NCI-H446 treated with DMSO at 0.1 percent for 48 hours (cell line): ENCODE measurements around the gene GSK3B.

Experiments used
- DNase-seq: peaks from one replicate; lab custom pipeline; 2025; lab: John Stamatoyannopoulos, UW

The GSK3B gene

GRCh38 chr3:119873646-119874045 lies 220.6 kb downstream of the GSK3B start:
- DNase-seq: no peak

GRCh38 chr3:119872773-119873172 lies 221.5 kb downstream of the GSK3B start:
- DNase-seq: no peak

GRCh38 chr3:119871571-119871970 lies 222.7 kb downstream of the GSK3B start:
- no peak for DNase-seq

- DNase-seq: no peak
These were observed 223.7 kb downstream of the GSK3B start for GRCh38 chr3:119870512-119870911.

- no peak for DNase-seq
These were observed 229.8 kb downstream of the GSK3B start for GRCh38 chr3:119864476-119864875.

GRCh38 chr3:119862616-119863015 lies 231.6 kb downstream of the GSK3B start:
- DNase-seq: no peak

- DNase-seq: no peak
These were observed 232.6 kb downstream of the GSK3B start for GRCh38 chr3:119861681-119862080.

GRCh38 chr3:119859728-119860127 lies 234.5 kb downstream of the GSK3B start:
- no peak for DNase-seq

- DNase-seq: no peak
These were observed 235.3 kb downstream of the GSK3B start for GRCh38 chr3:119858957-119859356.

- no peak for DNase-seq
These were observed 237.6 kb downstream of the GSK3B start for GRCh38 chr3:119856695-119857094.

- no peak for DNase-seq
These were observed 245.1 kb downstream of the GSK3B start for GRCh38 chr3:119849126-119849525.

GRCh38 chr3:119841808-119842471 lies 252.3 kb downstream of the GSK3B start:
- DNase-seq: no peak

GRCh38 chr3:119835556-119835955 lies 258.7 kb downstream of the GSK3B start:
- DNase-seq: no peak

- no peak for DNase-seq
These were observed 259.4 kb downstream of the GSK3B start for GRCh38 chr3:119834754-119835370.

- DNase-seq: no peak
These were observed 262.3 kb downstream of the GSK3B start for GRCh38 chr3:119831941-119832371.

- DNase-seq: no peak
These were observed 263.2 kb downstream of the GSK3B start for GRCh38 chr3:119831022-119831421.

GRCh38 chr3:119829420-119829819 lies 264.8 kb downstream of the GSK3B start:
- DNase-seq: peak; percentile 46

GRCh38 chr3:119826711-119827608 lies 267.3 kb downstream of the GSK3B start:
- no peak for DNase-seq

- DNase-seq: no peak
These were observed 268.4 kb downstream of the GSK3B start for GRCh38 chr3:119825820-119826219.

- no peak for DNase-seq
These were observed 274.4 kb downstream of the GSK3B start for GRCh38 chr3:119819806-119820205.

- DNase-seq: no peak
These were observed 275.3 kb downstream of the GSK3B start for GRCh38 chr3:119818937-119819336.

- DNase-seq: no peak
These were observed 276.5 kb downstream of the GSK3B start for GRCh38 chr3:119817583-119818363.
